ENCODE measurements around the gene RTN4.

The RTN4 gene

GRCh38 chr2:54975598-54976492 is 74.4 kb downstream of the RTN4 start:
- DNase-seq (ENCODE audit: low read depth in 2 of 2, low spot score in 1 of 2) = no peak

- DNase-seq (ENCODE audit: low read depth in 2 of 2, low spot score in 1 of 2) = no peak
Observed at GRCh38 chr2:54975175-54975574, 75.1 kb downstream of the RTN4 start.

GRCh38 chr2:54969940-54970338 is 80.3 kb downstream of the RTN4 start:
- DNase-seq (ENCODE audit: low read depth in 2 of 2, low spot score in 1 of 2) = no peak

- no peak for DNase-seq (ENCODE audit: low read depth in 2 of 2, low spot score in 1 of 2)
Observed at GRCh38 chr2:54969295-54969939, 80.8 kb downstream of the RTN4 start.

- DNase-seq (ENCODE audit: low read depth in 2 of 2, low spot score in 1 of 2) = no peak
Observed at GRCh38 chr2:54968561-54969218, 81.6 kb downstream of the RTN4 start.

GRCh38 chr2:54967759-54968365 is 82.4 kb downstream of the RTN4 start:
- no peak for DNase-seq (ENCODE audit: low read depth in 2 of 2, low spot score in 1 of 2)

GRCh38 chr2:54967269-54967668 is 83.0 kb downstream of the RTN4 start:
- no peak for DNase-seq (ENCODE audit: low read depth in 2 of 2, low spot score in 1 of 2)

GRCh38 chr2:54966837-54967236 is 83.4 kb downstream of the RTN4 start:
- DNase-seq (ENCODE audit: low read depth in 2 of 2, low spot score in 1 of 2) = no peak

- no peak for DNase-seq (ENCODE audit: low read depth in 2 of 2, low spot score in 1 of 2)
Observed at GRCh38 chr2:54966165-54966832, 84.0 kb downstream of the RTN4 start.

GRCh38 chr2:54965425-54965824 is 84.8 kb downstream of the RTN4 start:
- no peak for DNase-seq (ENCODE audit: low read depth in 2 of 2, low spot score in 1 of 2)

- no peak for DNase-seq (ENCODE audit: low read depth in 2 of 2, low spot score in 1 of 2)
Observed at GRCh38 chr2:54964816-54965215, 85.4 kb downstream of the RTN4 start.

- DNase-seq (ENCODE audit: low read depth in 2 of 2, low spot score in 1 of 2) = no peak
Observed at GRCh38 chr2:54964271-54964670, 86.0 kb downstream of the RTN4 start.

GRCh38 chr2:54963476-54963875 is 86.8 kb downstream of the RTN4 start:
- DNase-seq (ENCODE audit: low read depth in 2 of 2, low spot score in 1 of 2) = no peak

- DNase-seq (ENCODE audit: low read depth in 2 of 2, low spot score in 1 of 2) = no peak
Observed at GRCh38 chr2:54962935-54963440, 87.3 kb downstream of the RTN4 start.

- DNase-seq (ENCODE audit: low read depth in 2 of 2, low spot score in 1 of 2) = no peak
Observed at GRCh38 chr2:54962511-54962910, 87.7 kb downstream of the RTN4 start.

GRCh38 chr2:54960164-54960563 is 90.1 kb downstream of the RTN4 start:
- no peak for DNase-seq (ENCODE audit: low read depth in 2 of 2, low spot score in 1 of 2)

- DNase-seq (ENCODE audit: low read depth in 2 of 2, low spot score in 1 of 2) = no peak
Observed at GRCh38 chr2:54958717-54959371, 91.4 kb downstream of the RTN4 start.

- DNase-seq (ENCODE audit: low read depth in 2 of 2, low spot score in 1 of 2) = no peak
Observed at GRCh38 chr2:54957321-54957999, 92.8 kb downstream of the RTN4 start.

- DNase-seq (ENCODE audit: low read depth in 2 of 2, low spot score in 1 of 2) = no peak
Observed at GRCh38 chr2:54956111-54956627, 94.1 kb downstream of the RTN4 start.
